ENCODE results near the gene ANKRD40CL. TPM values are rescaled to one million over a fixed set of nuclear protein-coding genes. Genes with fewer than 3 reads are reported as not detected.
"Not testable (repeated sequence)": the region's sequence is repeated elsewhere in the genome, so short reads cannot be mapped to it uniquely, and the experiment has no call there.

ANKRD40CL gene
- total and polyA plus RNA-seq, 4 donors, result not detected

DNA sequence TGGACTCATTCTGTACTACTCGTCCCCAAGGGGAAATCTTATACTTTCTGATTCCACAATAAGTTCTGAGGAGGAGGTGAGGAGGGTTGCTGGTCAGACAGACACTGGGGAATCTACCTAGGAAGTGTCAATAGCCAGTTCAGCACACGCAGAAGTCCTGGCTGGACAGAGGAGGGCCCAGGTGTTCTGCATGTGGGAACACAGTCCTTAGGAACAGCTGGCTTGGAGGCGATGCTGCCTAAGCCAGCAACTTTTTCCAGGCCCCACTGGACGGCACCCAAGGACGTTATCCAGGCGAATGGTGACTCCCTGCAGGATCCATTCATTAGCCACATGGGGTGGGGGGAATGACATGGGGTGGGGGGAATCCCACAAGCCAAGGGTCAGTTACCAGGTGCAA, 38.2 kb upstream of the ANKRD40CL start:
- DNase-seq (ENCODE audit: low spot score), result no peak
- Histone ChIP-seq H3K4me3 (ENCODE audit: low read depth in 1 of 3, low read length in 3 of 3) (no peak overlapping the region), H3K27me3 (ENCODE audit: control insufficient read depth in 4 of 4, insufficient read depth in 4 of 4, low read length in 3 of 4) (no peaks in the 10 kb centered on the region), H3K4me1 (ENCODE audit: control insufficient read depth in 4 of 4, insufficient read depth in 4 of 4, low read length in 3 of 4) (peaks cover 9 to 55% (median 28%) of the 10 kb centered on the region in 4 donors), H3K36me3 (ENCODE audit: control insufficient read depth in 4 of 4, insufficient read depth in 3 of 4, low read depth in 1 of 4, low read length in 3 of 4) (no peaks in the 10 kb centered on the region), H3K27ac (ENCODE audit: low read depth in 1 of 2, low read length in 2 of 2) (peak overlapping the region in 1 of 2 donors; percentile 56), H3K9ac (ENCODE audit: low read depth in 1 of 2, low read length in 2 of 2) (no peak overlapping the region), H3K9me3 (ENCODE audit: control insufficient read depth in 4 of 4, low read length in 3 of 4) (no peaks in the 10 kb centered on the region)
- TF ChIP-seq TAF1 (conservative IDR thresholded peaks at IDR 0.05) (no peak), FOXA2 (IDR thresholded peaks at IDR 0.05) (peak; percentile 60), SP1 (IDR thresholded peaks at IDR 0.05) (no peak), FOXA1 (IDR thresholded peaks at IDR 0.05) (no peak), MAX (IDR thresholded peaks at IDR 0.05) (no peak), RXRA (IDR thresholded peaks at IDR 0.05) (peak in 1 of 2 donors; percentile 40), JUND (IDR thresholded peaks at IDR 0.05) (no peak), HNF4G (IDR thresholded peaks at IDR 0.05) (no peak), HNF4A (conservative IDR thresholded peaks at IDR 0.05) (peak in 1 of 2 donors; percentile 44)
- TF ChIP-seq, protein P1, sequence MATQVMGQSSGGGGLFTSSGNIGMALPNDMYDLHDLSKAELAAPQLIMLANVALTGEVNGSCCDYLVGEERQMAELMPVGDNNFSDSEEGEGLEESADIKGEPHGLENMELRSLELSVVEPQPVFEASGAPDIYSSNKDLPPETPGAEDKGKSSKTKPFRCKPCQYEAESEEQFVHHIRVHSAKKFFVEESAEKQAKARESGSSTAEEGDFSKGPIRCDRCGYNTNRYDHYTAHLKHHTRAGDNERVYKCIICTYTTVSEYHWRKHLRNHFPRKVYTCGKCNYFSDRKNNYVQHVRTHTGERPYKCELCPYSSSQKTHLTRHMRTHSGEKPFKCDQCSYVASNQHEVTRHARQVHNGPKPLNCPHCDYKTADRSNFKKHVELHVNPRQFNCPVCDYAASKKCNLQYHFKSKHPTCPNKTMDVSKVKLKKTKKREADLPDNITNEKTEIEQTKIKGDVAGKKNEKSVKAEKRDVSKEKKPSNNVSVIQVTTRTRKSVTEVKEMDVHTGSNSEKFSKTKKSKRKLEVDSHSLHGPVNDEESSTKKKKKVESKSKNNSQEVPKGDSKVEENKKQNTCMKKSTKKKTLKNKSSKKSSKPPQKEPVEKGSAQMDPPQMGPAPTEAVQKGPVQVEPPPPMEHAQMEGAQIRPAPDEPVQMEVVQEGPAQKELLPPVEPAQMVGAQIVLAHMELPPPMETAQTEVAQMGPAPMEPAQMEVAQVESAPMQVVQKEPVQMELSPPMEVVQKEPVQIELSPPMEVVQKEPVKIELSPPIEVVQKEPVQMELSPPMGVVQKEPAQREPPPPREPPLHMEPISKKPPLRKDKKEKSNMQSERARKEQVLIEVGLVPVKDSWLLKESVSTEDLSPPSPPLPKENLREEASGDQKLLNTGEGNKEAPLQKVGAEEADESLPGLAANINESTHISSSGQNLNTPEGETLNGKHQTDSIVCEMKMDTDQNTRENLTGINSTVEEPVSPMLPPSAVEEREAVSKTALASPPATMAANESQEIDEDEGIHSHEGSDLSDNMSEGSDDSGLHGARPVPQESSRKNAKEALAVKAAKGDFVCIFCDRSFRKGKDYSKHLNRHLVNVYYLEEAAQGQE (IDR thresholded peaks at IDR 0.05), result no peak
- whole genome bisulfite sequencing, result 40% methylated on average over 6 of the region's 6 CpGs

GRCh38 chr17:50804749-50805475, 37.6 kb upstream of the ANKRD40CL start:
- H3K27me3 ChIP-seq (ENCODE audit: control insufficient read depth in 4 of 4, insufficient read depth in 4 of 4, low read length in 3 of 4); H3K4me3 ChIP-seq (ENCODE audit: low read depth in 1 of 3, low read length in 3 of 3); H3K36me3 ChIP-seq (ENCODE audit: control insufficient read depth in 4 of 4, insufficient read depth in 3 of 4, low read depth in 1 of 4, low read length in 3 of 4); H3K9ac ChIP-seq (ENCODE audit: low read depth in 1 of 2, low read length in 2 of 2); H3K9me3 ChIP-seq (ENCODE audit: control insufficient read depth in 4 of 4, low read length in 3 of 4); DNase-seq (ENCODE audit: low spot score): not testable (repeated sequence)
- WGBS, result 81% methylated on average over 13 of the region's 13 CpGs
- Histone ChIP-seq H3K4me1 (ENCODE audit: control insufficient read depth in 4 of 4, insufficient read depth in 4 of 4, low read length in 3 of 4) (peaks cover 9 to 55% (median 28%) of the 10 kb centered on the region in 4 donors), H3K27ac (ENCODE audit: low read depth in 1 of 2, low read length in 2 of 2) (peak overlapping the region in 1 of 2 donors; percentile 56)

- Histone ChIP-seq H3K36me3 (ENCODE audit: control insufficient read depth in 4 of 4, insufficient read depth in 3 of 4, low read depth in 1 of 4, low read length in 3 of 4) (no peaks in the 10 kb centered on the region), H3K9me3 (ENCODE audit: control insufficient read depth in 4 of 4, low read length in 3 of 4) (no peaks in the 10 kb centered on the region), H3K27me3 (ENCODE audit: control insufficient read depth in 4 of 4, insufficient read depth in 4 of 4, low read length in 3 of 4) (no peaks in the 10 kb centered on the region), H3K4me1 (ENCODE audit: control insufficient read depth in 4 of 4, insufficient read depth in 4 of 4, low read length in 3 of 4) (peaks cover 9 to 55% (median 25%) of the 10 kb centered on the region in 4 donors), H3K9ac (ENCODE audit: low read depth in 1 of 2, low read length in 2 of 2) (no peak overlapping the region), H3K4me3 (ENCODE audit: low read depth in 1 of 3, low read length in 3 of 3) (no peak overlapping the region), H3K27ac (ENCODE audit: low read depth in 1 of 2, low read length in 2 of 2) (peak overlapping the region in 1 of 2 donors; percentile 49)
- DNase-seq (ENCODE audit: low spot score), result no peak
- 80% methylated on average over 6 of the region's 6 CpGs for WGBS
- TF ChIP-seq GABPA (IDR thresholded peaks at IDR 0.05 in 1 of 2, conservative IDR thresholded peaks at IDR 0.05 in 1 of 2) (no peak), FOXA1 (IDR thresholded peaks at IDR 0.05) (no peak), JUND (IDR thresholded peaks at IDR 0.05) (no peak), SP1 (IDR thresholded peaks at IDR 0.05) (no peak), ZBTB33 (IDR thresholded peaks at IDR 0.05) (no peak), RAD21 (IDR thresholded peaks at IDR 0.05) (no peak), YY1 (IDR thresholded peaks at IDR 0.05) (no peak), TAF1 (conservative IDR thresholded peaks at IDR 0.05) (no peak), NR2F2 (IDR thresholded peaks at IDR 0.05) (no peak), ATF3 (IDR thresholded peaks at IDR 0.05) (no peak), MAX (IDR thresholded peaks at IDR 0.05) (no peak), EGR1 (IDR thresholded peaks at IDR 0.05; ENCODE audit: low read depth in 2 of 2) (no peak)
- TF ChIP-seq, protein P1 (IDR thresholded peaks at IDR 0.05), result no peak
Measured at GRCh38 chr17:50803676-50804075, 36.4 kb upstream of the ANKRD40CL start.

Measured in liver (tissue), 9 donors.